Measurements from ENCODE around the gene IL5. TPM values are rescaled to one million over a fixed set of nuclear protein-coding genes. Genes with fewer than 3 reads are reported as not detected.

IL5 gene
- total and polyA plus RNA-seq, 2 of the 4 experiments (the other 2 are of a cell fraction): not detected

GRCh38 chr5:132566657-132567056 lies 23.3 kb upstream of the IL5 start:
- ChIA-PET POLR2A (ENCODE audit: unreplicated experiment) (interaction anchor here (0.7 kb wide), 1 partner anchor 209 kb away, joined by 3 read pairs; no protein-coding TSS in a partner anchor), CTCF (no interaction called here)
- H2BK20ac ChIP-seq (ENCODE audit: low read depth, low read length): no peak overlapping the region
- no peak overlapping the region for H4K91ac ChIP-seq (ENCODE audit: insufficient read depth, low read depth, low read length)
- 0 out of 2 replicates have a peak, but pooled peaks cover 2% of the 10 kb centered on the region for H3K9me1 ChIP-seq (ENCODE audit: insufficient read depth, low read length)
- H3K9me3 ChIP-seq (ENCODE audit: control insufficient read depth, insufficient read depth, low read length): peaks cover 3% of the 10 kb centered on the region
- peaks cover 12% of the 10 kb centered on the region for H3K36me3 ChIP-seq (ENCODE audit: control insufficient read depth, insufficient read depth, low read length)
- no peak overlapping the region for H3K23ac ChIP-seq (ENCODE audit: low read depth, low read length)
- no peak overlapping the region for H3K9ac ChIP-seq (ENCODE audit: low read depth, low read length)
- BruUV-seq (replicated peaks): no TSS peak
- H3K18ac ChIP-seq (ENCODE audit: low read depth, low read length): no peak overlapping the region
- peaks cover 16 to 28% of the 10 kb centered on the region in 2 experiments; a peak in 3 of 4 replicates for H3K79me1 ChIP-seq (ENCODE audit: low read depth in 1 of 2, low read length in 2 of 2)
- no peak overlapping the region for H2BK15ac ChIP-seq (ENCODE audit: low read depth, low read length)
- no peak for TF ChIP-seq RAD21 (IDR thresholded peaks at IDR 0.05; ENCODE audit: low read length)
- TF ChIP-seq MAFK (IDR thresholded peaks at IDR 0.05; ENCODE audit: low read depth, low read length): no peak
- no peak for TF ChIP-seq CTCF (conservative IDR thresholded peaks at IDR 0.05; ENCODE audit: low read depth, low read length)
- TF ChIP-seq SMC3 (IDR thresholded peaks at IDR 0.05; ENCODE audit: low read depth, low read length): no peak
- no peak for TF ChIP-seq USF2 (IDR thresholded peaks at IDR 0.05; ENCODE audit: low read depth, low read length)
- no peak for TF ChIP-seq BHLHE40 (IDR thresholded peaks at IDR 0.05; ENCODE audit: low read depth, low read length)
- TF ChIP-seq POLR2A (IDR thresholded peaks at IDR 0.05; ENCODE audit: low read depth, low read length): no peak
- no peak for TF ChIP-seq RCOR1 (IDR thresholded peaks at IDR 0.05; ENCODE audit: insufficient replicate concordance, low read length)
- no peak for TF ChIP-seq CEBPB (IDR thresholded peaks at IDR 0.05; ENCODE audit: low read depth, low read length)
- no peak for TF ChIP-seq CHD1 (IDR thresholded peaks at IDR 0.05; ENCODE audit: low read depth, low read length)
- TF ChIP-seq RFX5 (IDR thresholded peaks at IDR 0.05; ENCODE audit: low read depth, low read length): no peak
- H4K8ac ChIP-seq (ENCODE audit: low read depth in 2 of 2, low read length in 2 of 2): no peak overlapping the region
- H3K4ac ChIP-seq (ENCODE audit: low read depth, low read length): no peak overlapping the region
- no peak overlapping the region for H2AFZ ChIP-seq (replicated peaks; ENCODE audit: low read length, poor library complexity)
- H3K4me1 ChIP-seq (ENCODE audit: control insufficient read depth, insufficient read depth, low read length): no peaks in the 10 kb centered on the region; the same call in 1 of the 2 replicates
- H2BK120ac ChIP-seq (ENCODE audit: low read depth, low read length): no peak overlapping the region
- in situ Hi-C loops (cut with MboI; ENCODE audit: low sequenced_read_pairs) (no loop called here), dilution Hi-C loops (cut with HindIII; ENCODE audit: low sequenced_read_pairs, unreplicated experiment) (no loop called here), intact Hi-C loops (cut with micrococcal nuclease) (no loop called here)
- no peaks in the 10 kb centered on the region; the same call in 1 of the 2 replicates for H4K20me1 ChIP-seq (ENCODE audit: insufficient read depth, low read length)
- H2AK9ac ChIP-seq (replicated peaks; ENCODE audit: low read depth, low read length, poor library complexity): no peak overlapping the region
- H4K5ac ChIP-seq (ENCODE audit: low read depth, low read length): no peak overlapping the region
- no peaks in the 10 kb centered on the region for H3K27me3 ChIP-seq (ENCODE audit: control insufficient read depth, insufficient read depth, low read length)
- H2BK5ac ChIP-seq (ENCODE audit: low read depth, low read length, poor library complexity, severe bottlenecking): no peak overlapping the region
- no CpG with 5 or more reads among the region's 1 CpG for WGBS, 2 experiments (ENCODE audit: extremely low coverage in 2 of 2, insufficient read length in 1 of 2)
- H3K4me3 ChIP-seq (ENCODE audit: insufficient read depth, low read depth, low read length): no peak overlapping the region
- H2AK5ac ChIP-seq (ENCODE audit: low read depth, low read length): no peak overlapping the region
- no peak overlapping the region for H3K27ac ChIP-seq (ENCODE audit: insufficient read depth, low read length)
- DNase-seq (no peak), ATAC-seq (ENCODE audit: low read depth) (no peak)
- no peak overlapping the region for H3K56ac ChIP-seq (ENCODE audit: extremely low read depth, insufficient read depth, low read length)
- H3K14ac ChIP-seq (replicated peaks; ENCODE audit: low read depth, low read length): no peak overlapping the region
- H3K4me2 ChIP-seq (ENCODE audit: low read depth, low read length): no peak overlapping the region

All from IMR-90 (cell line).